Glutamatergic neuron (in vitro differentiated cells): Measurements from ENCODE around the gene SPATA21. TPM values are rescaled to one million over a fixed set of nuclear protein-coding genes. Genes with fewer than 3 reads are reported as not detected.

Experiments used
- DNase-seq: peaks from one replicate; pipeline ENCODE4 v3.0.0; 2022
- H3K27ac Mint-ChIP-seq: one replicate; pipeline ENCODE4 v1.8.0; 2020; ENCODE audit warnings: mild to moderate bottlenecking, mixed read lengths, inconsistent platforms; ENCODE audit not compliant: unreplicated experiment
- H3K27me3 Mint-ChIP-seq: one replicate; pipeline ENCODE4 v1.8.0; 2020; ENCODE audit warnings: mild to moderate bottlenecking, moderate library complexity, mixed read lengths, inconsistent platforms; ENCODE audit not compliant: unreplicated experiment
- H3K36me3 Mint-ChIP-seq: one replicate; pipeline ENCODE4 v1.8.0; 2020; ENCODE audit warnings: mild to moderate bottlenecking, mixed read lengths, inconsistent platforms; ENCODE audit not compliant: unreplicated experiment
- H3K4me1 Mint-ChIP-seq: one replicate; pipeline ENCODE4 v1.8.0; 2020; ENCODE audit warnings: mild to moderate bottlenecking, low read depth, mixed read lengths, inconsistent platforms; ENCODE audit not compliant: unreplicated experiment
- H3K4me3 Mint-ChIP-seq: one replicate; pipeline ENCODE4 v1.8.0; 2020; ENCODE audit warnings: mild to moderate bottlenecking, mixed read lengths, inconsistent platforms; ENCODE audit not compliant: unreplicated experiment
- H3K9me3 Mint-ChIP-seq: one replicate; pipeline ENCODE4 v1.8.0; 2020; ENCODE audit warnings: mild to moderate bottlenecking, moderate library complexity, mixed read lengths, inconsistent platforms; ENCODE audit not compliant: unreplicated experiment
- CTCF ChIP-seq: fragments of 200-600 bp; sonication (generic); IDR thresholded peaks from one replicate; pipeline ENCODE4 v1.5.0; 2021; ENCODE audit not compliant: partially characterized antibody, unreplicated experiment
- total RNA-seq: library from RNA; stranded (reverse); fragmentation: NEBNext Ultra II Directional; extraction: Animal tissue kit (Norgen Biotek cat#: 25700); gene quantifications from one replicate; pipeline ENCODE4 v1.2.1, GENCODE V29; 2021; ENCODE audit not compliant: unreplicated experiment

Gene SPATA21
- total RNA-seq, 1 donor from 2014 or later = not detected

- peaks cover 2% of the 10 kb centered on the region for H3K27me3 Mint-ChIP-seq
- no peak for DNase-seq
- peaks cover 3% of the 10 kb centered on the region for H3K9me3 Mint-ChIP-seq
- peak overlapping the region; percentile 96 for H3K4me3 Mint-ChIP-seq
- TF ChIP-seq CTCF = no peak
- H3K4me1 Mint-ChIP-seq = peaks cover 12% of the 10 kb centered on the region
- H3K36me3 Mint-ChIP-seq = no peaks in the 10 kb centered on the region
- H3K27ac Mint-ChIP-seq = peak overlapping the region; percentile 85
Measured at GRCh38 chr1:16441282-16441665, 4.0 kb upstream of the SPATA21 start.

- H3K4me3 Mint-ChIP-seq = peak within 1 kb of the TSS; percentile 96
- H3K36me3 Mint-ChIP-seq = no peaks in the 10 kb centered on the region
- peaks cover 2% of the 10 kb centered on the region for H3K27me3 Mint-ChIP-seq
- DNase-seq = peak; percentile 99
- H3K4me1 Mint-ChIP-seq = peaks cover 12% of the 10 kb centered on the region
- TF ChIP-seq CTCF = peak; percentile 86
- H3K27ac Mint-ChIP-seq = peak within 1 kb of the TSS; percentile 85
- peaks cover 3% of the 10 kb centered on the region for H3K9me3 Mint-ChIP-seq
Measured at GRCh38 chr1:16440470-16441281, 3.5 kb upstream of the SPATA21 start, which contains the start of gene NECAP2. TSS of gene NECAP2 (plus strand) at chr1:16440724. CDS start at chr1:16440762, 38 bp downstream.

GRCh38 chr1:16440131-16440469 is 2.9 kb upstream of the SPATA21 start:
- peaks cover 12% of the 10 kb centered on the region for H3K4me1 Mint-ChIP-seq
- H3K27ac Mint-ChIP-seq = peak overlapping the region; percentile 80
- no peaks in the 10 kb centered on the region for H3K36me3 Mint-ChIP-seq
- H3K9me3 Mint-ChIP-seq = peaks cover 3% of the 10 kb centered on the region
- no peak for DNase-seq
- H3K4me3 Mint-ChIP-seq = peak overlapping the region; percentile 96
- TF ChIP-seq CTCF = no peak
- H3K27me3 Mint-ChIP-seq = peaks cover 2% of the 10 kb centered on the region

GRCh38 chr1:16438924-16439323 is 1.7 kb upstream of the SPATA21 start:
- no peak overlapping the region for H3K27ac Mint-ChIP-seq
- peaks cover 12% of the 10 kb centered on the region for H3K4me1 Mint-ChIP-seq
- DNase-seq = no peak
- no peak overlapping the region for H3K4me3 Mint-ChIP-seq
- no peak for TF ChIP-seq CTCF
- H3K36me3 Mint-ChIP-seq = no peaks in the 10 kb centered on the region
- H3K27me3 Mint-ChIP-seq = peaks cover 2% of the 10 kb centered on the region
- peaks cover 3% of the 10 kb centered on the region for H3K9me3 Mint-ChIP-seq

- Mint-ChIP-seq H3K27ac (no peak overlapping the region), H3K9me3 (peaks cover 3% of the 10 kb centered on the region), H3K27me3 (peaks cover 2% of the 10 kb centered on the region), H3K36me3 (no peaks in the 10 kb centered on the region), H3K4me3 (no peak overlapping the region), H3K4me1 (peaks cover 10% of the 10 kb centered on the region)
- no peak for DNase-seq
- no peak for TF ChIP-seq CTCF
Measured at GRCh38 chr1:16438516-16438915, 1.3 kb upstream of the SPATA21 start.
